T-helper 1 cell treated with Interleukin-12 subunit alpha and Interleukin-12 subunit beta and Interleukin-4 antibody, amounts not matched to agents 30 μg/mL and 1 μg/mL, for 36 hours (primary cell): Measurements from ENCODE around the gene DNAI4.
"Not testable (repeated sequence)": the region's sequence is repeated elsewhere in the genome, so short reads cannot be mapped to it uniquely, and the experiment has no call there.

Experiments
- H3K27ac Mint-ChIP-seq: one replicate; pipeline ENCODE4 v1.8.0; 2021; ENCODE audit warnings: mild to moderate bottlenecking, mixed read lengths
- H3K27me3 Mint-ChIP-seq: one replicate; pipeline ENCODE4 v1.8.0; 2021; ENCODE audit warnings: low read depth, mixed read lengths
- H3K36me3 Mint-ChIP-seq: one replicate; pipeline ENCODE4 v1.8.0; 2021; ENCODE audit warnings: low read depth, mixed read lengths
- H3K4me1 Mint-ChIP-seq: one replicate; pipeline ENCODE4 v1.8.0; 2021; ENCODE audit warnings: low read depth, mixed read lengths
- H3K4me3 Mint-ChIP-seq: one replicate; pipeline ENCODE4 v1.8.0; 2021; ENCODE audit warnings: mild to moderate bottlenecking, moderate library complexity, mixed read lengths
- H3K9me3 Mint-ChIP-seq: one replicate; pipeline ENCODE4 v1.8.0; 2021; ENCODE audit warnings: mixed read lengths

The DNAI4 gene, protein sequence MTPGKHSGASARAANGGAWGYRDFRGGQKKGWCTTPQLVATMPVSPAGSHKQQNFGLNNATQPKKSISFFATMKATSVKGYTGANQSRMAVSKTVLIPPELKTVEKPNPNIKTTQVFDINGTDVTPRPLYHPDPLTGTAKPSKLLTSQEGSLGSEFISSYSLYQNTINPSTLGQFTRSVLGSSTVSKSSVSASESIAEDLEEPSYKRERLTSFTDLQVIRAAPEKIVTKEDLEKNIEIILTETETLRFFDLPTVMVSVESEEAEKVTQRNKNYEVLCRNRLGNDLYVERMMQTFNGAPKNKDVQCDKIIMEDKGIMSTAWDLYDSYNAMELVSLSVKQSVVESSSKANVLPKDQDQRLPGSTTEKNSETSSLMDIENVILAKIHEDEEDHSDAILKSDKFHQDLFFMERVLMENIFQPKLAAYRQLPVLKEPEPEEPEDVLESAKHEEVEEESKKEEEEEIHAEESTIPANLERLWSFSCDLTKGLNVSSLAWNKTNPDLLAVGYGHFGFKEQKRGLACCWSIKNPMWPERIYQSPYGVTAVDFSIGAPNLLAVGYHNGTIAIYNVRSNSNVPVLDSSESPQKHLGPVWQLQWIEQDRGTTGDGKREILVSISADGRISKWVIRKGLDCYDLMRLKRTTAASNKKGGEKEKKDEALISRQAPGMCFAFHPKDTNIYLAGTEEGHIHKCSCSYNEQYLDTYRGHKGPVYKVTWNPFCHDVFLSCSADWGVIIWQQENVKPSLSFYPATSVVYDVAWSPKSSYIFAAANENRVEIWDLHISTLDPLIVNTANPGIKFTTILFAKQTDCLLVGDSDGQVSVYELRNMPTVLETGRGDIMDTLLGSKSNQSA

DNA sequence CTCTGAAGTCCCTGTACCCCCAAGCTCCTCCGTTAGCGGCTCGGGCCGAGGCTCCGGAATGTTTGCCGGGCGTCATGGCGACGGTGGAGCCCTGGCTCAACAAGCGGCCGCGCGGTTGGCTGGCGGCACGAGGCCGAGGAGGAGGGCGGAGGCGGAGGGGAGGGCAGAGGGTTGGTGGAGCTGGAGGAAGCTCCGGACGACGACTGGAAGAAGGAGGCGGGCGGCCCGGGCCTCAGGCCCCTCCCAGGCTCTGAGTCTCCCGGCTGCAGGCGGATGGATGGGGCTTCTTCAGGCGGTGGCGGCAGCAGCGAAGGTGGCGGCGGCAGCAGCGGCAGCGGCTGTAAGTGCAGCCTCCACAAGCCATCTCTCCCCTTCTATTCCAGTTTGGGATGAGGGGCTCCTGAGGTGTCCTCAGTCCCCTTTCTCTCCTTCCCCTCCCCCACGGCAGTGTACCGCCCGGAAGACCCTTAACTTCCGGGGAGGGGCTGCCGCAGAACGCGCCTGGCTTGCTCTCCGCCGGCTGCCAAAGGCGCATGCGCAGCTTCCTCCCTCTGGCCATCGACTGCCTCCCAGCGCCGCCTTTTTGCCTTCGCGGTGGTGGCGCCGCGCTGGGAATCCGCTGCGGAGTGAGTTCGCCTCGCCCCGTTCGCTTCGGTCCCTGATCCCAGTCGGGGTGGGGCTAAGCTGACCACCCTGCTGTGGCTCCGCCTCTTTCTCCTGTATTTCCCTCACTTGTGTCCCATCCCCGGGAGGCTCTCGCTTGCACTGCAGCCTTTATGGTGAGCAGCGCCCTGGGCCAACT lies at the start of gene DNAI4, which contains the start of gene MIER1:
DNAI4 (minus strand) TSS at position 101 of the 802 bp plus-strand sequence; CDS start at position 76, 25 bp downstream.
MIER1 (plus strand) TSS at position 235 of the 802 bp plus-strand sequence; CDS start at position 274, 39 bp downstream.
- Mint-ChIP-seq H3K36me3 (peaks cover 3% of the 10 kb centered on the region), H3K27ac (peak within 1 kb of the TSS; percentile 88), H3K4me3 (peak within 1 kb of the TSS; percentile 90), H3K27me3 (no peaks in the 10 kb centered on the region), H3K4me1 (peaks cover 42% of the 10 kb centered on the region), H3K9me3 (no peaks in the 10 kb centered on the region)

DNA sequence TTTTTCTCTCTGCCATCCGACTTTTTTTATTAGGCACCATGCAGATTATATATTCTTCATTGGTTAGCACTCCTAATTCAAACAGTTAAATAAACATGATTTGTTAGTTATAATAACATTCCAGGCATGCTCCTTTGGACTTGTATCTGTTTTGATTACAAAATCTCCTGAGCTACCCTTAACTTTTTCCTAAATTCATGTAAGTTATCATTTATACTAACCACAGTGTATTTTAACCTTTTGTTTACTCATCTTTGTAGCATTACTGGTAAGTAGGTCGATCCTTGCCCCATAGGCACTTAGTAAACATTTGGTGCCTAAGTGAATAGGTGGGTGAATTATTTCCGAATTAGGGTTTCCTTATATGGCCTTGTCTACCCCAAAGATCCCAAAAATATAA lies 43.9 kb upstream of the DNAI4 start:
- Mint-ChIP-seq H3K9me3 (peaks cover 15% of the 10 kb centered on the region), H3K36me3 (peaks cover 57% of the 10 kb centered on the region), H3K27ac (no peak overlapping the region), H3K4me3 (no peak overlapping the region), H3K27me3 (no peaks in the 10 kb centered on the region), H3K4me1 (peaks cover 12% of the 10 kb centered on the region)

DNA sequence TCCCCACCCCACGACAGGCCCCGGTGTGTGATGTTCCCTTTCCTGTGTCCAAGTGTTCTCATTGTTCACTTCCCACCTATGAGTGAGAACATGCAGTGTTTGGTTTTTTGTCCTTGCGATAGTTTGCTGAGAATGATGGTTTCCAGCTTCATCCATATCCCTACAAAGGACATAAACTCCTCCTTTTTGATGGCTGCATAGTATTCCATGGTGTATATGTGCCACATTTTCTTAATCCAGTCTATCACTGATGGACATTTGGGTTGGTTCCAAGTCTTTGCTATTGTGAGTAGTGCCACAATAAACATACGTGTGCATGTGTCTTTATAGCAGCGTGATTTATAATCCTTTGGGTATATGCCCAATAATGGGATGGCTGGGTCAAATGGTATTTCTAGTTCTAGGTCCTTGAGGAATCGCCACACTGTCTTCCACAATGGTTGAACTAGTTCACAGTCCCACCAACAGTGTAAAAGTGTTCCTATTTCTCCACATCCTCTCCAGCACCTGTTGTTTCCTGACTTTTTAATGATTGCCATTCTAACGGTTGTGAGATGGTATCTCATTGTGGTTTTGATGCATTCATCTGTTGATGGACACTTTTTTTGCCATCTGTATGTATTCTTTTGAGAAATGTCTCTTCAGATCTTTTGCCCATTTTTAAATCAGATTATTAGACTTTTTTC lies 41.7 kb upstream of the DNAI4 start:
- Mint-ChIP-seq H3K9me3 (peaks cover 15% of the 10 kb centered on the region), H3K36me3 (peaks cover 58% of the 10 kb centered on the region), H3K4me1 (peaks cover 18% of the 10 kb centered on the region)
- not testable (repeated sequence) for H3K27ac Mint-ChIP-seq, H3K4me3 Mint-ChIP-seq, H3K27me3 Mint-ChIP-seq

GRCh38 chr1:66957938-66958337 lies 33.3 kb upstream of the DNAI4 start:
- H3K9me3 Mint-ChIP-seq: no peaks in the 10 kb centered on the region
- no peak overlapping the region for H3K4me3 Mint-ChIP-seq
- H3K36me3 Mint-ChIP-seq: peaks cover 48% of the 10 kb centered on the region
- peaks cover 33% of the 10 kb centered on the region for H3K4me1 Mint-ChIP-seq
- no peak overlapping the region for H3K27ac Mint-ChIP-seq
- no peaks in the 10 kb centered on the region for H3K27me3 Mint-ChIP-seq

- H3K4me1 Mint-ChIP-seq: peaks cover 18% of the 10 kb centered on the region
- no peak overlapping the region for H3K4me3 Mint-ChIP-seq
- H3K36me3 Mint-ChIP-seq: peaks cover 38% of the 10 kb centered on the region
- no peak overlapping the region for H3K27ac Mint-ChIP-seq
- no peaks in the 10 kb centered on the region for H3K27me3 Mint-ChIP-seq
- H3K9me3 Mint-ChIP-seq: no peaks in the 10 kb centered on the region
Observed at GRCh38 chr1:66954208-66954607, 29.6 kb upstream of the DNAI4 start.

DNA sequence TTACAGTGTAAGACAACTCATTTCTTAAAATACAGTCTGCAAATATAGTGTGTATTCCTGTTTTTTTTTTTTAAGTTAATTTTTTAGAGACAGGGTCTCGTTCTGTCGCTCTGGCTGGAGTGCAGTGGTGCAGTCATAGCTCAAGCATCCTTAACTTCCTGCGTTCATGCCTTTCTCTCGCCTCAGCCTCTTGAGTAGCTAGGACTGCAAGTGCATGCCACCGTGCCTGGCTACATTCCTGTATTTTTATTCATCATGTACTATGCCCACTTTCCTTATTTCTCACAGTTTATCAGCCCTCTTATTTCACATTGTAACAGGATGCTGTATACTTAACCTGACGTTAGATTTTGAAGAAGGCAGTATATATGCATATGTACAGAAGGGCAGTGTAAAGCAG lies 26.9 kb upstream of the DNAI4 start:
- Mint-ChIP-seq H3K9me3 (no peaks in the 10 kb centered on the region), H3K4me1 (peaks cover 25% of the 10 kb centered on the region), H3K4me3 (no peak overlapping the region), H3K27ac (no peak overlapping the region), H3K36me3 (peaks cover 41% of the 10 kb centered on the region), H3K27me3 (no peaks in the 10 kb centered on the region)

GRCh38 chr1:66947267-66947666 lies 22.6 kb upstream of the DNAI4 start:
- H3K4me3 Mint-ChIP-seq: no peak overlapping the region
- no peaks in the 10 kb centered on the region for H3K9me3 Mint-ChIP-seq
- peaks cover 40% of the 10 kb centered on the region for H3K36me3 Mint-ChIP-seq
- H3K27ac Mint-ChIP-seq: peak overlapping the region; percentile 8
- peaks cover 30% of the 10 kb centered on the region for H3K4me1 Mint-ChIP-seq
- H3K27me3 Mint-ChIP-seq: no peaks in the 10 kb centered on the region

GRCh38 chr1:66945316-66945715 lies 20.7 kb upstream of the DNAI4 start:
- Mint-ChIP-seq H3K27ac (no peak overlapping the region), H3K9me3 (no peaks in the 10 kb centered on the region), H3K27me3 (no peaks in the 10 kb centered on the region), H3K4me1 (peaks cover 40% of the 10 kb centered on the region), H3K36me3 (peaks cover 44% of the 10 kb centered on the region), H3K4me3 (no peak overlapping the region)

DNA sequence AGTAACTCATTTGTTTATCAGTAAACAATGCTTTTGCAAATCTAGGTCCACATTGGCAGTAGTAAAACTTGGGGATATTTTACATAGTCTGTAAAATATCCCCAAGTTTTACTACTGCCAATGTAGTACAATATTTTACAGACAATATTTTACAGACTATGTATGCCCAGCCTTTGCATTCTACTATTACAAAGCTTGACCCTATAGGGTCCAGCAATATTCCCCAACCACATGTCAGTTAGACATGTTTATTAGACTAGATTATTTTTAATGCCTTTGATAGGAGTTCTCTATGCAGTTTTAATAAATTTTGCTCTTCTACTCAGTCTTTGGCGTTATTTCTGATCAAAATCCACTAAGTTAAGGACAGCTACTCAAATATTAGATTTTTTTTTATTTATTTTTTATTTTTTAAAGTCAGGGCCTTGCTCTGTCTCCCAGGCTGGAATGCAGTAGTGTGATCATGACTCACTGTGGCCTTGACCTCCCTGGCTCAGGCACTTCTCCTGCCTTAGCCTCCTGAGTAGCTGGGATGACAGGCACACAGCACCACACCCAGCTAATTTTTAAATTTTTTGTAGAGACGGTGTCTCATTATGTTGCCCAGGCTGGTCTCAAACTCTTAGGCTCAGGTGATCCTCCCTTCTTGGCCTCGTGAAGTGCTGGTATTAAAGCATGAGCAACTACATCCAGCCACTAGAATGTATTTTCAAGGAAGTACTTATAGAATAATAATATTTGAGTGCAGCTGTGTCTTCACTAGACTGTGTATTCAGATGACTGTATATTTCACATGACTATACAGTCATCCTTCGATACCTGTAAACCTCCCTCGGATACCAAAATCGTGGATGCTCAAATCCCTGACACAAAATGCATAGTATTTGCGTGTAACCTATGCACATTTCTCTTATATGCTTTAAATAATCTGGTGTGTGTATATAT lies 19.9 kb upstream of the DNAI4 start:
- Mint-ChIP-seq H3K9me3 (no peaks in the 10 kb centered on the region), H3K4me1 (peaks cover 45% of the 10 kb centered on the region), H3K36me3 (peaks cover 49% of the 10 kb centered on the region), H3K27ac (no peak overlapping the region), H3K4me3 (no peak overlapping the region), H3K27me3 (no peaks in the 10 kb centered on the region)

DNA sequence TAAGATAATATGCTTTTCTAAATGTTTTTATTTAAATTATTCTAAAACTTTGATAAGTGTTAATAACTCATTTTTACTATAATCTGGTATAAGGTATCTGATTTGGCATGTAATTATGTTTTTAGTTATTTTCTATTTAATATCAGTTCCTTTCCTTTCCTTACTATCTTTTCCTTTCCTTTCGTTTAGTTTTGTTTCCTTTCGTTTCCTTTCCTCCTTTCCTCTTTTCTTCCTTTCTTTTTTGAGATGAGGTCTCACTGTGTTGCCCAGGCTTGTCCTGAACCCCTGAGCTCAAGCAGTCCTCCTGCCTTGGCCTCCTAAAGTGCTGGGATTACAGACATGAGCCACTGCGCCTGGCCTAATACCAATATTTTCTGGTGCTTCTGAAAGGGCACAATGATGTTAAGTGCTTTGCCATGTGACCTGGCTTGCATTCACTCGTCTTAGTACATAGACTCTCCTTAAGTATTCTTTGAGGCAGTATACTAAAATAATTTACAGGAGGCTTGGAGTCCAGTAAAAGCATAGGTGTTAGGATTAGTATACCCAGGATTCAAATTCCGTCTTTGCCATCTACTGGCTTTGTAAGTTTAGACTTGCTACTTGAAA lies 18.8 kb upstream of the DNAI4 start:
- Mint-ChIP-seq H3K9me3 (no peaks in the 10 kb centered on the region), H3K36me3 (peaks cover 44% of the 10 kb centered on the region), H3K4me3 (peak overlapping the region; percentile 33), H3K27me3 (no peaks in the 10 kb centered on the region), H3K4me1 (peaks cover 49% of the 10 kb centered on the region), H3K27ac (peak overlapping the region; percentile 51)

DNA sequence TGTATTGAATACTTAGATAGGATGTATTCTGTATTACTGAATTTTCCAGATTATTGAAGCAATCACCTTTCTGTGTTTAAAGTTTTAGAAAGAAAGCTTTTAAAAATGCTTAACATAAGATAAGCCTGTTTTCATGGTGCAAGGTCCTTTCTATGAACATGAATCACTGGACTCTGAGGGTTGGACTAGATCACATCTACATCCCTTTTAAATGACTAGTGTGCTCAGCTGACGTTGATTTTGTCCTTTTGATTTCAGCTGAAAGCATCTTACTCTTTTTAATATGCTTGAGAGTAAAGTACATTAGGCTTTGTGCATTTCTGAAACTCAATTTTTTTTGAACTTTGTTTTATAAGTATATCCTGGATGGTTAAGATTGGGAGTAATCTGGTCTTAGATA lies 16.3 kb upstream of the DNAI4 start:
- Mint-ChIP-seq H3K9me3 (no peaks in the 10 kb centered on the region), H3K4me1 (peaks cover 40% of the 10 kb centered on the region), H3K27me3 (no peaks in the 10 kb centered on the region), H3K4me3 (no peak overlapping the region), H3K27ac (no peak overlapping the region), H3K36me3 (peaks cover 25% of the 10 kb centered on the region)

GRCh38 chr1:66938613-66939012 lies 14.0 kb upstream of the DNAI4 start:
- no peaks in the 10 kb centered on the region for H3K27me3 Mint-ChIP-seq
- H3K4me1 Mint-ChIP-seq: peaks cover 51% of the 10 kb centered on the region
- no peak overlapping the region for H3K27ac Mint-ChIP-seq
- H3K9me3 Mint-ChIP-seq: no peaks in the 10 kb centered on the region
- H3K36me3 Mint-ChIP-seq: peaks cover 24% of the 10 kb centered on the region
- H3K4me3 Mint-ChIP-seq: no peak overlapping the region
